ENCODE data around the gene COBL.

Gene COBL

DNA sequence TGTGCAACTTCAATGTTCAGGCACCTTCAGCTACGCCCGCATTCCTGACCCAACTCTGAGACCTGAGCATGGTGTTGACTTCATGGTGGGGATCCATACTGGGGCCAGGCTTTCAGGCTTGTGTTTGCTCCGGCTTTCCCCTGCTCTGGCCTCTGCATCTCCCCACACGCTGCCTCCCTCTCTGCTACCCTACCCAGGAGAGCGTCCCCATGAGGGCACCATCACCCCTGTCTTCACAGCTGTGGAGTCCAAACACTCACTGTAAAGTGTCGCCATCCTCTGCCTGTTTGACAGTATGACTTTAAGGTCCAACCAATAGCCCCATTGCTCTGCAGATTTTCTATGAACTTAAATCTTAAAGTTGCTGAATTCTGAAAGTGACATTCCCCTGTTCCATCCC, 334.9 kb downstream of the COBL start:
- DNase-seq (ENCODE audit: low read depth), result no peak
- H3K4me3 ChIP-seq (ENCODE audit: low read length), result no peak overlapping the region
- TF ChIP-seq, protein P1, sequence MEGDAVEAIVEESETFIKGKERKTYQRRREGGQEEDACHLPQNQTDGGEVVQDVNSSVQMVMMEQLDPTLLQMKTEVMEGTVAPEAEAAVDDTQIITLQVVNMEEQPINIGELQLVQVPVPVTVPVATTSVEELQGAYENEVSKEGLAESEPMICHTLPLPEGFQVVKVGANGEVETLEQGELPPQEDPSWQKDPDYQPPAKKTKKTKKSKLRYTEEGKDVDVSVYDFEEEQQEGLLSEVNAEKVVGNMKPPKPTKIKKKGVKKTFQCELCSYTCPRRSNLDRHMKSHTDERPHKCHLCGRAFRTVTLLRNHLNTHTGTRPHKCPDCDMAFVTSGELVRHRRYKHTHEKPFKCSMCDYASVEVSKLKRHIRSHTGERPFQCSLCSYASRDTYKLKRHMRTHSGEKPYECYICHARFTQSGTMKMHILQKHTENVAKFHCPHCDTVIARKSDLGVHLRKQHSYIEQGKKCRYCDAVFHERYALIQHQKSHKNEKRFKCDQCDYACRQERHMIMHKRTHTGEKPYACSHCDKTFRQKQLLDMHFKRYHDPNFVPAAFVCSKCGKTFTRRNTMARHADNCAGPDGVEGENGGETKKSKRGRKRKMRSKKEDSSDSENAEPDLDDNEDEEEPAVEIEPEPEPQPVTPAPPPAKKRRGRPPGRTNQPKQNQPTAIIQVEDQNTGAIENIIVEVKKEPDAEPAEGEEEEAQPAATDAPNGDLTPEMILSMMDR (IDR thresholded peaks at IDR 0.05; ENCODE audit: insufficient read depth, low read depth, low read length, missing control alignments), result no peak

- no peak for DNase-seq (ENCODE audit: low read depth)
- H3K4me3 ChIP-seq (ENCODE audit: low read length), result no peak overlapping the region
- TF ChIP-seq, protein P1 (IDR thresholded peaks at IDR 0.05; ENCODE audit: insufficient read depth, low read depth, low read length, missing control alignments), result no peak
These were observed 336.2 kb downstream of the COBL start for GRCh38 chr7:50980411-50980810.

GRCh38 chr7:50978633-50979215, 337.9 kb downstream of the COBL start:
- no peak overlapping the region for H3K4me3 ChIP-seq (ENCODE audit: low read length)
- DNase-seq (ENCODE audit: low read depth), result no peak
- TF ChIP-seq, protein P1 (IDR thresholded peaks at IDR 0.05; ENCODE audit: insufficient read depth, low read depth, low read length, missing control alignments), result no peak

GRCh38 chr7:50977421-50977820, 339.2 kb downstream of the COBL start:
- DNase-seq (ENCODE audit: low read depth), result no peak
- TF ChIP-seq, protein P1 (IDR thresholded peaks at IDR 0.05; ENCODE audit: insufficient read depth, low read depth, low read length, missing control alignments), result no peak
- no peak overlapping the region for H3K4me3 ChIP-seq (ENCODE audit: low read length)

GRCh38 chr7:50976064-50976463, 340.5 kb downstream of the COBL start:
- TF ChIP-seq, protein P1 (IDR thresholded peaks at IDR 0.05; ENCODE audit: insufficient read depth, low read depth, low read length, missing control alignments), result no peak
- no peak for DNase-seq (ENCODE audit: low read depth)
- no peak overlapping the region for H3K4me3 ChIP-seq (ENCODE audit: low read length)

DNA sequence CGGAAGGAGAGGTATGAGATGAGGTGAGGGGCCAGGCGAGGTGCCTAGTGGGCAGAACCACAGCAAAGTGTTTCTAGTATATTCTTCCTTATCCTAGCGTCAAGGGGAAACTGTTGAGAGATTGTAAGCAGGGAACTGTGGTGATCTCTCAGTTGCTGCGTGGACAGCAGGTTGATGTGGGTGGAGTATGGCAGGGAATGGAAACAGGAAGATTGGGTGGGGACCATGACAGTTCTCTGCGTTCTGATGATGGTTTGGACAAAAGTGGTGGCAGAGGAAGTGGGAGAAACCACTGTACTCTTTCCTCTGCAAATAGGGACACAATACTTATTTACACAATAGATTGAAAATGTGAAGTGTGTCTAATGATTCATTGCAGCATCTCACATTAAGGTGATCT, 342.4 kb downstream of the COBL start:
- no peak for DNase-seq (ENCODE audit: low read depth)
- TF ChIP-seq, protein P1 (IDR thresholded peaks at IDR 0.05; ENCODE audit: insufficient read depth, low read depth, low read length, missing control alignments), result no peak
- H3K4me3 ChIP-seq (ENCODE audit: low read length), result no peak overlapping the region

DNA sequence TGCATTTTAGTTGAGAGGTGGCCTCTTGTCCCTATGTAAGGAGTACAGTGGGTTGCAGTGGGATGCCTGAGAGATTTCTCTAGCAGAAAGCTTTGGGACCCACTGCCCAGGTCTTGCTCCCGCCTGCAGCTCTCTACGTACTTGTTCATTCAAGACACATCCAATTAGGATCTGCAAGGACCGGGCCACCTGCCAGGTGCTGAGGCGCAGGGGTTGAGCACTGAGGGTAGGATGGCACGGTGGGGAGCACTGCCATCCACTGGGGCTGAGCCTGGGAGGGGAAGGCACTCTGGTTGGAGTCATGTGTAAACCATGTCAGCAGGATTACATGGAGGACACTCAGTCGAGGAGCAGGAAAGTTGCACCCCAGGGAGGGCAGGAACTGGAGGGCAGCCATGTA, 342.8 kb downstream of the COBL start:
- TF ChIP-seq, protein P1 (IDR thresholded peaks at IDR 0.05; ENCODE audit: insufficient read depth, low read depth, low read length, missing control alignments), result no peak
- H3K4me3 ChIP-seq (ENCODE audit: low read length), result no peak overlapping the region
- DNase-seq (ENCODE audit: low read depth), result no peak
